OCI-LY1 (cell line): ENCODE results near the gene EML1.

Experiments
- H2AFZ ChIP-seq: fragments of 200-600 bp; sonication (generic), shearing (Covaris generic); 2 replicates; pipeline ENCODE4 v1.6.0; 2014; ENCODE audit warnings: antibody characterized with exemption, mild to moderate bottlenecking, low read length
- H3F3A ChIP-seq: fragments of 200-600 bp; sonication (generic), shearing (Covaris generic); 2 replicates; pipeline ENCODE4 v1.6.0; 2014; ENCODE audit warnings: mild to moderate bottlenecking, antibody characterized with exemption, low read length, moderate library complexity; ENCODE audit not compliant: insufficient read depth
- H3K27ac ChIP-seq: fragments of 200-600 bp; sonication (generic); 2 replicates; pipeline ENCODE4 v1.5.1; 2014; ENCODE audit warnings: low read length, mixed run types, mild to moderate bottlenecking, low read depth; ENCODE audit not compliant: poor library complexity, severe bottlenecking
- H3K27me3 ChIP-seq: fragments of 200-600 bp; sonication (generic); 2 replicates; pipeline ENCODE4 v1.6.0; 2014; ENCODE audit warnings: antibody characterized with exemption, mild to moderate bottlenecking, low read length, moderate library complexity; ENCODE audit not compliant: insufficient read depth
- H3K36me3 ChIP-seq: fragments of 200-600 bp; sonication (generic); 2 replicates; pipeline ENCODE4 v1.6.1; 2014; ENCODE audit warnings: mild to moderate bottlenecking, antibody characterized with exemption, low read length, moderate library complexity, mixed read lengths; ENCODE audit not compliant: insufficient read depth
- H3K4me1 ChIP-seq: fragments of 200-600 bp; sonication (generic); 2 replicates; pipeline ENCODE4 v1.5.1; 2014; ENCODE audit warnings: mild to moderate bottlenecking, low read length, moderate library complexity; ENCODE audit not compliant: insufficient read depth, severe bottlenecking
- H3K4me2 ChIP-seq: fragments of 200-600 bp; sonication (generic), shearing (Covaris generic); 2 replicates; pipeline ENCODE4 v1.6.1; 2014; ENCODE audit warnings: low read length
- H3K4me3 ChIP-seq: fragments of 200-600 bp; sonication (generic); 2 replicates; pipeline ENCODE4 v1.5.1; 2014; ENCODE audit warnings: low read length, low read depth, mild to moderate bottlenecking, mixed read lengths; ENCODE audit not compliant: poor library complexity, severe bottlenecking
- H3K79me2 ChIP-seq: fragments of 200-600 bp; shearing (Covaris generic); 2 replicates; pipeline ENCODE4 v1.6.1; 2016; ENCODE audit warnings: mixed run types, low read length, mixed read lengths; ENCODE audit not compliant: insufficient read depth
- H3K9ac ChIP-seq: fragments of 200-600 bp; sonication (generic), shearing (Covaris generic); 2 replicates; pipeline ENCODE4 v1.6.1; 2014; ENCODE audit warnings: mild to moderate bottlenecking, low read length, mixed read lengths
- H3K9me2 ChIP-seq: fragments of 200-600 bp; sonication (generic), shearing (Covaris generic); 2 replicates; pipeline ENCODE4 v1.6.1; 2014; ENCODE audit warnings: low read depth, mild to moderate bottlenecking, low read length, mixed read lengths
- H3K9me3 ChIP-seq: fragments of 200-600 bp; shearing (Covaris generic); 2 replicates; pipeline ENCODE4 v1.6.1; 2014; ENCODE audit warnings: low read length, mixed read lengths
- H4K20me1 ChIP-seq: fragments of 200-600 bp; sonication (generic), shearing (Covaris generic); 2 replicates; pipeline ENCODE4 v1.6.0; 2016; ENCODE audit warnings: mild to moderate bottlenecking, low read length; ENCODE audit not compliant: insufficient read depth
- EZH2 ChIP-seq: fragments of 200-600 bp; sonication (generic), shearing (Covaris generic); IDR thresholded peaks from 2 replicates; pipeline ENCODE4 v1.8.0; 2017; ENCODE audit warnings: borderline replicate concordance, mixed run types, mild to moderate bottlenecking, antibody characterized with exemption, low read length, moderate library complexity, mixed read lengths
- TF ChIP-seq, protein P1 (sequence below): fragments of 200-600 bp; sonication (generic), shearing (Covaris generic); IDR thresholded peaks from 2 replicates; pipeline ENCODE4 v1.5.1; 2017; ENCODE audit warnings: mild to moderate bottlenecking, antibody characterized with exemption, low read length, moderate library complexity, mixed read lengths

EML1 gene

DNA sequence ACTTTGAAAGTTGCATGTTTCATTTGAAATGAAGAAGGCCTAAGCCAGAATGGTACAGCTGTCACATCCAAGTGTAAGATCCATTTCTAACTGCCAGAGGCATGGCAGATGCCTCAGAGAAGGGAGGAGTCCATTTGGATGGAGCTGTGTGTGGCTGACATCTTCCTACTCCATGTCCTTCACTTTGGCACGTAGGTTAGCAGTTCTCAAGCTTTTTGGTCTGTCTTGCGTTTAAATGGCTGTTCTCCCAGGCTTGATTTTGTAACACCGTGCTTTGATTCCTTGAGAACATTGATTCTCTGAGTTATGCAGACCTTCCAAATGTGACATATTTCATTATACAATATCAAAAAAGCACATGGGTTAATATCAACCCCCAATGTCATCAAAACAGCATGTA lies 23.4 kb downstream of the EML1 start:
- no peak overlapping the region for H3K27ac ChIP-seq
- H3K36me3 ChIP-seq: no peaks in the 10 kb centered on the region
- H3K4me2 ChIP-seq: no peak overlapping the region
- no peaks in the 10 kb centered on the region for H3K27me3 ChIP-seq
- H2AFZ ChIP-seq: no peak overlapping the region
- no peak for TF ChIP-seq EZH2
- TF ChIP-seq, protein P1, sequence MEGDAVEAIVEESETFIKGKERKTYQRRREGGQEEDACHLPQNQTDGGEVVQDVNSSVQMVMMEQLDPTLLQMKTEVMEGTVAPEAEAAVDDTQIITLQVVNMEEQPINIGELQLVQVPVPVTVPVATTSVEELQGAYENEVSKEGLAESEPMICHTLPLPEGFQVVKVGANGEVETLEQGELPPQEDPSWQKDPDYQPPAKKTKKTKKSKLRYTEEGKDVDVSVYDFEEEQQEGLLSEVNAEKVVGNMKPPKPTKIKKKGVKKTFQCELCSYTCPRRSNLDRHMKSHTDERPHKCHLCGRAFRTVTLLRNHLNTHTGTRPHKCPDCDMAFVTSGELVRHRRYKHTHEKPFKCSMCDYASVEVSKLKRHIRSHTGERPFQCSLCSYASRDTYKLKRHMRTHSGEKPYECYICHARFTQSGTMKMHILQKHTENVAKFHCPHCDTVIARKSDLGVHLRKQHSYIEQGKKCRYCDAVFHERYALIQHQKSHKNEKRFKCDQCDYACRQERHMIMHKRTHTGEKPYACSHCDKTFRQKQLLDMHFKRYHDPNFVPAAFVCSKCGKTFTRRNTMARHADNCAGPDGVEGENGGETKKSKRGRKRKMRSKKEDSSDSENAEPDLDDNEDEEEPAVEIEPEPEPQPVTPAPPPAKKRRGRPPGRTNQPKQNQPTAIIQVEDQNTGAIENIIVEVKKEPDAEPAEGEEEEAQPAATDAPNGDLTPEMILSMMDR: no peak
- no peaks in the 10 kb centered on the region for H3K4me1 ChIP-seq
- H3F3A ChIP-seq: no peaks in the 10 kb centered on the region
- no peaks in the 10 kb centered on the region for H3K79me2 ChIP-seq
- no peaks in the 10 kb centered on the region for H3K9me3 ChIP-seq
- H4K20me1 ChIP-seq: no peaks in the 10 kb centered on the region
- H3K9ac ChIP-seq: no peak overlapping the region
- H3K4me3 ChIP-seq: no peak overlapping the region
- H3K9me2 ChIP-seq: no peaks in the 10 kb centered on the region

DNA sequence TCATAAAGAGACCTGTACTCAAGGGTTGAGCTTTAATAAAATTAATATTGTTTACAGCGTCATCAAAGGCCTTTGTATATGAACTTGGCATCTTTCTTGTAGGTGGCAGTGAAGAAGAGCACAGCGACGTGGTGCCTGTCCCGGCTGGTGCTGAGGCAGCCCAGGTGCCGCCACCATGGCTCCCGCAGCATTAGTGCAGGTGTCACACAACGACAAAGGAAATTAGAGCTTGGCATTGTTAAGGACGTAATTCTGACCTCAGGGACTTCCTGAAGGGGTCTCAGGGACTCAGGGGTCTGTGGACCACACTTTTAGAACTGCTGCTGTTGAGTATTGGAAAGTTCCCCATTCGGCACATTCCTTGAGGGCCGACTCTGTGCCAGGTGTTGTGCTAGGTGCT lies 24.1 kb downstream of the EML1 start:
- no peak overlapping the region for H3K9ac ChIP-seq
- no peaks in the 10 kb centered on the region for H3K79me2 ChIP-seq
- H3K4me1 ChIP-seq: no peaks in the 10 kb centered on the region
- H3K27me3 ChIP-seq: no peaks in the 10 kb centered on the region
- no peaks in the 10 kb centered on the region for H3K36me3 ChIP-seq
- H2AFZ ChIP-seq: no peak overlapping the region
- no peak overlapping the region for H3K4me3 ChIP-seq
- H3F3A ChIP-seq: no peaks in the 10 kb centered on the region
- no peaks in the 10 kb centered on the region for H3K9me3 ChIP-seq
- TF ChIP-seq, protein P1: no peak
- TF ChIP-seq EZH2: no peak
- H4K20me1 ChIP-seq: no peaks in the 10 kb centered on the region
- no peak overlapping the region for H3K4me2 ChIP-seq
- H3K9me2 ChIP-seq: no peaks in the 10 kb centered on the region
- no peak overlapping the region for H3K27ac ChIP-seq

DNA sequence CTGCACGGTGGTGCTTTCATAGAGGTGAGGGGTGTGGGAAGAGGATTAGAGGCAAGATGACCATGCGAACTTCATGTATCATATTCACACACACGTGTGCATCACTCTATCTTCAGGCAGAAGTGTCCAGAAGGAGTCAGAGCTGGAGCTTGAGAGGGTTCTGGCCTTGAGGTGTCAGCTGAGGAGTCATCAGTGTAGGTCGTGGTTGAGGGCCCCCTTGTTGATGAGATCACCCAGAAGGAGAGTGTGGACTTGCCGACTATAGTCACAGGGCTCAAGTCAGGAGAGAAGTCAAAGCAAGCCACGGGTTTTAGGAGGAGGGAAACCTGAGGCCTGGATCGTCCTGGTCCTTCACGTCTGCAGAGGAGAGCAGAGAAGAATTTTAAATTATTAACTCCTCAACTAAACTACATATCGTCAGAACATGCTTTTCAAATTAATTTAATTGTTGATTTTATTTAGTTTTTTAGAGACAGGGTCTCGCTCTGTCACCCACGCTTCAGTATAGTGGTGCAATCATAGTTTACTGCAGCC lies 25.4 kb downstream of the EML1 start:
- no peaks in the 10 kb centered on the region for H3K9me3 ChIP-seq
- no peaks in the 10 kb centered on the region for H3K79me2 ChIP-seq
- no peak for TF ChIP-seq EZH2
- TF ChIP-seq, protein P1: no peak
- no peaks in the 10 kb centered on the region for H3K36me3 ChIP-seq
- no peak overlapping the region for H3K4me3 ChIP-seq
- no peak overlapping the region for H3K27ac ChIP-seq
- H3K4me2 ChIP-seq: no peak overlapping the region
- H4K20me1 ChIP-seq: no peaks in the 10 kb centered on the region
- H3K9me2 ChIP-seq: no peaks in the 10 kb centered on the region
- H3F3A ChIP-seq: no peaks in the 10 kb centered on the region
- H3K9ac ChIP-seq: no peak overlapping the region
- H2AFZ ChIP-seq: no peak overlapping the region
- H3K27me3 ChIP-seq: no peaks in the 10 kb centered on the region
- H3K4me1 ChIP-seq: no peaks in the 10 kb centered on the region
